Measurements from ENCODE around the gene COL6A2.
"Not testable (repeated sequence)": the region's sequence is repeated elsewhere in the genome, so short reads cannot be mapped to it uniquely, and the experiment has no call there.

DNA sequence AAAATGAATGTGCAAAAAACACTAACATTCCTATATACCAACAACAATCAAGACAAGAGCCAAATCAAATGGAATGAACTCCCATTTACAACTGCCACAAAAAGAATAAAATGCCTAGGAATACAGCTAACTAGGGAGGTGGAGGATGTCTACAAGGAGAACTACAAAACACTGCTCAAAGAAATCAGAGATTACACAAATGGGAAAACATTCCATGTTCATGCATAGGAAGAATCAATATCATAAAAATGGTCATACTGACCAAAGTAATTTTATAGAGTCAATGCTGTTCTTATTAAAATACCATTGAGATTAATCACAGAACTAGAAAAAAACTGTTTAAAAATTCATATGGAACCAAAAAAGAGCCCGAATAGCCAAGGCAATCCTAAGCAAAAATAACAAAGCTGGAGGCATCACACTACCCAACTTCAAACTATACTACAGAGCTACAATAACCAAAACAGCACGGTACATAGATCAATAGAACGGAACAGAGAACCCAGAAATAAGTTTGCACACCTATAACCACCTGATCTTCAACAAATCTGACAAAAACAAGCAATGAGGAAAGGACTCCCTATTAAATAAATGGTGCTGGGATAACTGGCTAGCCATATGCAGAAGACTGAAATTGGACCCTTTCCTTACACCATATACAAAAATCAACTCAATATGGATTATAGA, 78.7 kb downstream of the COL6A2 start:
- TF ChIP-seq, protein P1, sequence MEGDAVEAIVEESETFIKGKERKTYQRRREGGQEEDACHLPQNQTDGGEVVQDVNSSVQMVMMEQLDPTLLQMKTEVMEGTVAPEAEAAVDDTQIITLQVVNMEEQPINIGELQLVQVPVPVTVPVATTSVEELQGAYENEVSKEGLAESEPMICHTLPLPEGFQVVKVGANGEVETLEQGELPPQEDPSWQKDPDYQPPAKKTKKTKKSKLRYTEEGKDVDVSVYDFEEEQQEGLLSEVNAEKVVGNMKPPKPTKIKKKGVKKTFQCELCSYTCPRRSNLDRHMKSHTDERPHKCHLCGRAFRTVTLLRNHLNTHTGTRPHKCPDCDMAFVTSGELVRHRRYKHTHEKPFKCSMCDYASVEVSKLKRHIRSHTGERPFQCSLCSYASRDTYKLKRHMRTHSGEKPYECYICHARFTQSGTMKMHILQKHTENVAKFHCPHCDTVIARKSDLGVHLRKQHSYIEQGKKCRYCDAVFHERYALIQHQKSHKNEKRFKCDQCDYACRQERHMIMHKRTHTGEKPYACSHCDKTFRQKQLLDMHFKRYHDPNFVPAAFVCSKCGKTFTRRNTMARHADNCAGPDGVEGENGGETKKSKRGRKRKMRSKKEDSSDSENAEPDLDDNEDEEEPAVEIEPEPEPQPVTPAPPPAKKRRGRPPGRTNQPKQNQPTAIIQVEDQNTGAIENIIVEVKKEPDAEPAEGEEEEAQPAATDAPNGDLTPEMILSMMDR (IDR thresholded peaks at IDR 0.05; ENCODE audit: low read depth, low read length, poor library complexity, severe bottlenecking) = not testable (repeated sequence)
- TF ChIP-seq EZH2phosphoT487 (IDR thresholded peaks at IDR 0.05; ENCODE audit: borderline replicate concordance, low read length) = not testable (repeated sequence)

Data from DOHH2 (cell line).